GM21360 (cell line): ENCODE data around the gene NCBP3.
A peak's percentile ranks its signal among the peaks of the same experiment; 100 is the strongest.
"Not testable (repeated sequence)": the region's sequence is repeated elsewhere in the genome, so short reads cannot be mapped to it uniquely, and the experiment has no call there.

ENCODE experiments used
- ATAC-seq: cut with Tn5 transposase; IDR thresholded peaks from one replicate; pipeline ENCODE4 v1.9.1; 2021; ENCODE audit warnings: mild to moderate bottlenecking, moderate library complexity; ENCODE audit not compliant: unreplicated experiment

The NCBP3 gene

DNA sequence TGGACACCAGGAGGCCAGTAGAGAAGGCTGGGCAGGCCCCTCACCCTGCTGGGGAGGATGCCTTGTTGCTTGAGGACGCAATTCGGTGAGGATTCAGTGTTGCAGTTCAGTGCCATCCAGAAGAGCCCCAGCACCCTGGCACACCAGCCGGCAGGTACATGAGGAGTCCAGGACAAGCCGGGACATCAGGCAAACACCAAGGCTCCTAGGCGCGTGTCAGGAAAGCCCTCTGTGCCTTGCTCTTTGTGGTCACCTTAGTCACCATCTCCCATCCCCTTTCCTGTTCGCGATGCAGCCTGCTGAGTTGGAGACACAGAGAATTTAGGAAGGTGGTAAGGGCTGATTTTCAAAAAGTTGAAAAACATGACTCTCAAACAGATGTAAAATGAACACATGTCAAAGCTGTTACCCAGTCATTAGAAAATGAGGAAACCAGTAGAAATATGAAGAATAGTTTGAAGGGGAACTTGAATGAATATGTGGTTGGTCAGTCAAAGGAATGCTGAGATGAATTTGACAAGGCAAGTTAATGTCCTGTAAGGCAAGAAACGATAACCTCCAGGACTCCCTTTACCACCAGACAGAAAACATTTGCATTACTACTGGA lies 2.3 kb upstream of the NCBP3 start:
- no peak for ATAC-seq

DNA sequence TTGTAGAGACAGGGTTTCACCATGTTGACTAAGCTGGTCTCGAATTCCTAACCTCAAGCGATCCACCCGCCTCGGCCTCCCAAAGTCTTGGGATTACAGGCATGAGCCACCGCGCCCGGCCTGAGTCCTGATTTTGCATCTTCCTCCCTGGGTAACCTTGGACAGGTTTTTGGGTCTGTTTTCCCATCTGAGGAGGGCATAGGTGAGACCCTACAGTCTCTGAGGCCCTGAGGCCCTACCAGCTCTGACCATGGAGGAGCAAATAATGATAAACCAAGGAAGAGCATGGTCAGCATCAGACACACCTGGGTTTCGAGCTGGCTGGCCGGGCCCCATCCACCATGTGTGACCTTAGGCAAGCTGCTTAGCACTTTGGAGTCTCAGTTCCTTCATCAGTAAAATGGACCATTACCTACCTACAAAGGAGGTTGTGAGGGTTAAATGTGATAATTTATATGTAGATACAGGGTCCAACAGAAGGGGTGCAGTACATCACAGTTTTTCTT lies 1.2 kb upstream of the NCBP3 start:
- ATAC-seq: no peak

DNA sequence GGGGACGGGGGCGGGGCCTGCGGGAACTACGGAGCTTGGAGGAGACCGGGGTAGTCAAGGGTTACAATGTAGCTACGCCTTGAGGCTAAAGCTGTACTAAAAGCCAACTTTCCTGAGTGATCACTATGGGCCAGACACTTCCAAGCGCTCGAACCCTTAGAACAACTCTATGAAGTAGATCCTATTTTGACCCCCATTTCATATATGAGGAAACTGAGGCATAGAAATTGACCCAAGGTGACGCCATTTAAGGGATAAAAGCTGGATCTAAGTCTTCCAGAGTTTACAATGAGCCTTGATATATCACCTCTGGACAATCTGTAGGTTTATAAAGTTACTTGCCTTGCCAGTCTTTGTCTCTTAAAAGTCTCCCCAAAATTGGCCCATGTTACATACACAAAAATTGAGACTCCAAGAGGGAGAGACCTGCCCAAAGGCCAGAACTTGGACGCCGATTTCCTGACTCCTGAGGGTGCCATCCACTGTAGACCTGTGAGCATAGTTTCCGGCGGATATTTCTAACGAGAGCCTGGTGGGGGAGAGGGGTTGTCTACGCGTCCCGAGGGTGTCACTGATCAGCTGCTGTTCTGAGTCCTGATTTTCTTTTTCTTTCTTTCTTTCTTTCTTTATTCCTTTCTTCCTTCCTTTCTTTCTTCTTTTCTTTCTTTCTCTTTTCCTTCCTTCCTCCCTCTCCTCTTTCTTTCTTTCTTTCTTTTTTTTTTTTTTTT lies 555 bp upstream of the NCBP3 start:
- ATAC-seq: no peak

DNA sequence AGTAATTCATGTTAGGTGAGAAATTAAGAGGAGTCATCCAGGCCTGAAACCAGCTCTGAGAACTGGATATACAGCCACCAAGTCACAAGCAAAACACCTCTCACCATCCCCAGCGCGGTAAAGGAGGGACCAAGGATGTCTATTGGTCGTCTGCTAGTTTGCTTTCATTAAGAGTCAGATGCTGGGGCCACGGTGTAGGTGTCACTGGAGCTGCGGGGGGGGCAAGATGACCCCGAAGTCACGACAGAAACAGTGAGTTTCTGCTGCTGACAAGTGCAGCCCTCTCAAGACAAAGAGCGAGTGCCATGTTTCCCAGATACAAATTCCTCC lies 790 bp downstream of the NCBP3 start:
- peak; percentile 19 for ATAC-seq

DNA sequence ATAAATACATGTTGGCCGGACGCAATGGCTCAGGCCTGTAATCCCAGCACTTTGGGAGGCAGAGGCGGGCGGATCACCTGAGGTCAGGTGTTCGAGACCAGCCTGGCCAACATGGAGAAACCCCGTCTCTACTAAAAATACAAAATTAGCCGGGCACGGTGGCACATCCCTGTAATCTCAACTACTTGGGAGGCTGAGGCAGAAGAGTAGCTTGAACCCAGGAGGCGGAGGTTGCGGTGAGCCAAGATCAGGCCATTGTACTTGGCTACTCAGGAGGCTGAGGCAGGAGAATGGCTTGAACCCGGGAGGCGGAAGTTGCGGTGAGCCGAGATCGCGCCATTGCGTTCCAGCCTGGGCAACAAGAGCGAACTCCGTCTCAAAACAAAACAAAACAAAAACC lies 1.5 kb downstream of the NCBP3 start:
- not testable (repeated sequence) for ATAC-seq

DNA sequence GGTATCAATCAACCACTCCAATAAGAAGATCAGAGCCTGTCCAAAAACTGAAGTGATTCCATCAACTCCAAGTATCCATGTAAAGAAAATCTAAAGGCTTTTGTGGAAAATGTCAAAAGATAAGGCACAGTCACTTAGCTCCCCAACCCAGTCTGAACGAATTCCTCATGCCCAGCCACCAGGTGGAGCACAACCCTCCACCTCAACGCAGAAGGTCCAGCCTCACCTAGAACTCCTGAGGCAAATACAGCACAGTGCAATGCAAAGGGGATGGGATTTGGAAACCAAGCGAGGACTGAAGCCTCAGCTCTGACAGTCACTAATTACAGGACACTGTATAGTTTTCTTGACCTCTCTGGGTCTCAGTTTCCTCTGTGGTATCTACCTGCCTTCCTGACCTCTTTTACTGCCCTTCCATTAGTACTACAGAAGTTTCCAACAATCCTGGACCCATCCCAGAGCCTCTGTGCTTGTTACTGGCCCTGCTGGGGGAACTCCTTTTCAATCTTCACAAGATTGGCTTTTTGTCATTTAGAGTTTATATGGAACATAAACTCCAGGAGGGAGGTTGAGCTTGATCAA lies 2.0 kb downstream of the NCBP3 start:
- ATAC-seq: no peak

DNA sequence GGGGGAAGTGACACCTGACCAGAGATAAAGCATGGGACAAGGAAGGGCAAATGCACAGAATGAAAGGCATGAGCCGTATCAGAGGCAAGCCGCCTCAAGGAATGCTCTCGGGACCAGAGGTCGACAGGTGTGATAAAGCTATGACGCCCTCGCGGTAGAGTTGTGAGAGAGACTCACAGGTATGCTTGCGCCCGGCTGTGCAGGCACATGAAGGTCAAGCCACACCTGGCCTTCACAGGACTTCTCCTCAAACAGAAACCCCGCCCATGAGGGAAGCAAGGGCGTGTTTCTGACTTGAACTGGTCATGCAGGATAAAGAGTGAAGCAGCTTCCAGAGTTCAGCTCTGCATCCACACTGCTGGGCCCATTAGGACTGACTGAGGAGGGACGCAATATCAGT lies 7.8 kb downstream of the NCBP3 start:
- ATAC-seq: no peak

DNA sequence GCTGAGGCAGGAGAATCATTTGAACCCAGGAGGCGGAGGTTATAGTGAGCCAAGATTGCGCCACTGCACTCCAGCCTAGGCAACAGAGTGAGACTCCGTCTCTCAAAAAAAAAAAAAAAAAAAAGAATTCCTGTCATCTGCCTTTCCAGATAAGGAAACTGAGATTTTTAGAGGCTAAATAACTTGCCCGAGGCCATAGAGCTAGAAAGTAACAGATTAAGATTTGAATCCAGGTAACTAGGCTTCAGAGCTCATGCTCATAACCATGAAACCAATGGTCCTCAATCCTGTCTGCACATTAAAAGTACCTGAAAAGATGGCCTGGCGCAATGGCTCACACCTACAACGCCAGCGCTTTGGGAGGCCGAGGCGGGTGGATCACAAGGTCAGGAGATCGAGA lies 9.5 kb downstream of the NCBP3 start:
- no peak for ATAC-seq

DNA sequence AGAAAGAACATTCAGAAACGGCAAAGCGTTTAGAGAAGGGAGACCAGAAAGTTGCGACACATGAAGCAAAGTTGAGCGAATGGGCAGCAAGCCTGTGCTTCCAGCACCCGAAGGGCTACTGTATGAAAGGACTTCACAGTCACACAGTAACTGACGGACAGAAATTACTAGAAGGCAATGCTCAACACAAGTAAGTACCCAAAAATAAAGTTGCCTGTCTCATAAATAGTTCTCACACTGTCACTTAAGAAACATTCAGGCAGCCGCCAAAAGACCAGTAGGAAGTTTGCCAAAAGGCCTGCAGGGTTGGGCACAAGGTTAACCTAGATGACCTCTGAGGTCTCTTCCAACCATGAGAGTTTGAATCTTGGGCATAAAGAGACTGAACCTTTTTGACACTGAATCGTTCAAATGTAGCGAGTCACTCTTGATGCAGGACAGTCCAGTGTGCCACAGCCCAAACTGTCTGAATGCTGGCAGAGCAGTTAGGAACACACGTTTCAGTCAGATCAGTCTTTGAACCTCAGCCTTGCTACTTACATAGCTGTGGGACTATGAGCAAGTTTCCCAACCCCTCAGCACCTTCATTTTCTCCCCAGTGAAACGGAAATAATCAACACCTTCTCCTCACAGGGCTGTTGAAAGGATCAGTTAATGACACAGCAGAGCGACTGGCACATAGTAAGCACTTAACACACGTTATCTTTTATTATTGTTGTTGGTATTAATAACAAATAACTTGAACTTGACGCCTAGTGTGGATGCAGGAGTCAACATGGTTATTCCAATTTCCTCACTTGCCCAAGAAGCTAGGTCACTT lies 10.4 kb downstream of the NCBP3 start:
- no peak for ATAC-seq

DNA sequence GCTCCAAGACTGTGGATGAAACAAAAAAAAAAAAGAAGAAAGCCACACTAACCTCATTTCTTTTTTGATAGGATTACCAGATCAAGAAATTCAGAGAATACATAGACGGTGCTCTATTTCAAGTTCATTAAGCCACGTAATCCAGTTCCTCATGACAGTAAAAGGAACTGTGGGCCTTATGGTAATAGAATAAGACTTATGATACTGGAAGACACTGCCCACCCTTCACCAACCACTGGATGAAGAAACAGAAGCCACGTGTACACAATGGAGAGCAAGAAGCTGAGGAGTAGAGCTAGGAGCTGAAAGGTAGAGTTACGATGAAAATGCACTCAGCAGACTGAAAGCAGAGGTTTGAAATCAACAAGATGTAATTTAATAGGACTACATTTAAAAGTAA lies 11.2 kb downstream of the NCBP3 start:
- ATAC-seq: no peak

DNA sequence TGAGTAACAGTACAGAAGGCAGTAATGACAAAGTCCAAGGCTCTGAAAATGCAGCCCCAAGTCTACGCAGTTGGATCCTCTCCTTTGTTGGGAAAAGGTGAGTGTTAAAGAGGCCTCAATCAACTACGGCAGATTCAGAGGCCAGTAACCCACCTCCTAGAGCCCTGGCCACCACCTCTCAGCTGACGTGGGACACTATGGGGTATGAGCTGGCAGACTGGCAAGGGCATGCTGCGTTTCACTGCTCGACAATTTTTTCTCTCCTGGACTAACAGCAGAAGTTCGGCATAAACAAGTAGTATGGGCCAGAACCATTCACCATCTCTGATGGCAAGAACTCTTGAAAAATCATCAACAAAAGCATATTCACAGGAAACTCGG lies 17.2 kb downstream of the NCBP3 start:
- no peak for ATAC-seq

DNA sequence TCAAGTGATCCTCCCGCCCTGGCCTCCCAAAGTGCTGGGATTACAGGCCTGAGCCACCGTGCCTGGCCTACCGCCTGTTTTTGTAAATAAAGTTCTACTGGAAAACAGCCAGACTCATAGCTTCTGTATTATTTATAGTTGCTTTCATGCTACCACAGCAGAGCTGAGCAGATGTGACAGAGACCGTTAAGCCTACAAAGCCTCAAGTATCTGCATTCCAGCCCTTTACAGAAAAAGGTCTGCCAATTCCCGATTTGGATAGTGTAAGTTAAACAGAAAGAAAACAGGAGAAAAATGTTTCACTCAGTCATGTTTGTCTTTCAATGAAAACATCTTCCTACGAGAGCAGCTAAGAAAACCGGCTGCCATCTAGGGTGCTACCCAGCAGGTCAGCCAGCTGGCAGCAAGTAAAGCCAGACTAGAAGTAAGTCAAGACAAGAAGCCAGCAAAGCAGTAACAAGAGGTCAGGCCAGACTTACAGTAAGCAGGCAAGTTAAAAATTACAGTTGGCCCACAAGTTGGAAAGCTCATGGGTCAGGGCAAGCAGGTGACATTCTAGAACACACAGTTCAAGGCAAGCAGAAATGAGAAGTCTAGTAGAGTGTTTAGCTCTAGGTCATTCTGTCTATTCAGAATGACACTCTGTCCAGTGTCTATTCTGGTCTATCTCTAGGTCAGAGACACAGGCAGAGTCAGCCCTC lies 17.7 kb downstream of the NCBP3 start:
- ATAC-seq: no peak

DNA sequence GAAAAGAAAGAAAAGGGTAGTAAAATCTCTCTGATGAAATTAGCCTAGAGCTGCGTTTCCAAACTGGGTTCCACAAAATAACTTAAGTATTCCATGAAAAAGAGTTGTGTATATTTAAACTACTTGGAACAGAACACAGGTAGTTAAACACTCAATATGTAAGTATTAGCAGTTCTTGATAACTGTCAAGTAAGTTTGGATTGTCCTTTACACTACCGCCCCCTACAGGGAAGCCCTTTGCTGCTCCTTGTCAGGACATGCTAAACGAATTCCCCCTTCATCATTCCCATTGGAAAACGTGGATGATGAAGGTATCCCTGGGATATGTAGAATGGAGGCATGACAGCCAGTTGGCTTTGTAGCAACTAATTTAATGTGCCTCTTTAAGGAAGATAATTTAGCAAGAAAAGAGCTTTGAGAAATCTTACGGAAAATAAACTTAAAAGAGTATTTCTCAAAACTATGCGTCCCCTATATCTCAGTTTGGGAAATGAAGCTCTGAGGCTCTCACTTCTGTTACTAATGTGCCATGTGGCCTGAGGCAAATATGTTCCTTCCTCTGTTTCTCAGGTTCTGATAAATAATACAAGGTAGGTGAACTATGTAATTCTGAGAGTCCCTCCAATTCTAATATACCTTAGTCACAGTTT lies 18.8 kb downstream of the NCBP3 start:
- ATAC-seq: no peak

DNA sequence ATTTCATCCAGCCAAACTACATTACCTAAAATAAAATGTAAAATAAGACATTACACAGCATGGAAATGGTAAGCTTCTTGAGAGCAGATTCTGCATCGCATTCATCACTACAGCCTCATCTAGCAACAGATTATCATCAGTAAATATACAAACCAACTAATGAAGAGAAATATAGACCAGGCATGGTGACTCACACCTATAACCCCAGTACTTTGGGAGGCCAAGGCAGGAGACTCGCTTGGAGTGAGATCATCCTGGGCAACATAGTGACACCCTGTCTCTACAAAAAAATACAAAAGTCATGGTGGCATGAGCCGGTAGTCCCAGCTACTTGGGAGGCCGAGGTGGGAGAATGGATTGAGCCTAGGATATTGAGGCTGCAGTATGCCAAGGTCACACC lies 19.9 kb downstream of the NCBP3 start:
- ATAC-seq: no peak

DNA sequence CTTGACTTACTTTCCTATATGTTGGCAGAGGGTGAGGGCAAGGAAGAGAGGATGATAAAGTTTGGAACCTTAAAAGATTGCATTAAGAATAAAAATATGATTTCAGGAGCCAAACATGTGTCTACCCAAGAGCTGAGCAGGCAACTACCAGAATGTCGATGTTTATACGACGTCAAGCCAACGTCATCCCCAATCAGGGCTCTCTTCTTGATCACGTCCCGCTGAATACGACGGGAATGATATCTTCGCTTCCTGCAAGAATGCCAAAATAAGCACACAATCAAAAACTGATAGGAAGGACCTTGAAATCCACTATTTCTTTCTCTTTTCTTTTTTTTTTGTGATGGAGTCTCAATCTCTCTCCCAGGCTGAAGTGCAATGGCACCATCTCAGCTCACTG lies 24.9 kb downstream of the NCBP3 start:
- no peak for ATAC-seq

DNA sequence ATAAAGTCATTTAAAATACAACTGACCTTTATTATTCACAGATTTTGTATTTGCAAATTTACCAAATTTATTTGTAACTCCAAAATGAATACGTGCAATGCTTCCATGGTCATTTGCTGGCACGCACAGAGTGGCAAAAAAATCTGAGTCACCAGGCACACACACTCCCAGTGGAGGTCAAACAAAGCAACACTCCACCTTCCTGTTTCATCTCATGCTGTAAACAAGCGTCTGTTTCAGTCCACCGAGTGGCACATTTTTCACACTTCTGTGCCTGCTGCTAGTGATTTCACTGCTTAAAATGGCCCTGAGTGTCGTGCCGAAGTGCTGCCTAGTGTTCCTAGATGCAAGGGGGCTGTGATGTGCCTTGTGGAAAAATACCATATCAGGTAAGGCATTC lies 27.3 kb downstream of the NCBP3 start:
- ATAC-seq: no peak

DNA sequence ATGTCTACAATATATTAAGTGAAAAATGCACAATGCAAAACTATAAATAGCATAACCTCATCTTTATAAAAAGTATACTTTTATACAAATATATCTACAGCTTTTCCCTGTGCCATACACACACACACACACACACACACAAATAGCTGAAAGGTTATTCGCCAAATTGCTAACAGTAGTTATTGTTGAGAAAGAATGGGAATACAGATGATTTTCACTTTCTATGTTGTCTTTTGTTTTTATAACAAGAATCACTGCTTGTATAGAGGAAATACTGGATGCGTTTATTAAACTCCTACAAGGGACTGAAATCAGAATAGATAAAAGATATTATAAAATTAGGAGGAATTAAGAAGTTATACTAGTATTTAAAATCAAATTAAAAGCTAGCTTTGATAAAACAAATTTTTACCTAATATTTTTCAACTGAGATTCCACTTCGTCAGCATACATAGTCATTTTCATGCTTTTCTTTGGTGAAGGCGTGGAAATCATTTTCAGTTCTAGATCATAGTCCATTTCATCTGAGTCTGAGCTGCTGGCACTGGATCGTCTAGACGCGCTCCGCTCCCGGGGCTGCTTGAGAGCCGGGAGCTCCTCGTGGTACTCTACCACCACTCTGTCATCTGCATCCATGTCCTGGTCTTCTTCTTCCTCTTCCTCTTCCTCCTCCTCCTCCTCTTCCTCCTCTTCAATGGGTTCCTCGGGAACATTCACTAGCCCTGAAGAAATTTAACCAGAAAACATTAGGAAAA lies 28.0 kb downstream of the NCBP3 start:
- no peak for ATAC-seq

DNA sequence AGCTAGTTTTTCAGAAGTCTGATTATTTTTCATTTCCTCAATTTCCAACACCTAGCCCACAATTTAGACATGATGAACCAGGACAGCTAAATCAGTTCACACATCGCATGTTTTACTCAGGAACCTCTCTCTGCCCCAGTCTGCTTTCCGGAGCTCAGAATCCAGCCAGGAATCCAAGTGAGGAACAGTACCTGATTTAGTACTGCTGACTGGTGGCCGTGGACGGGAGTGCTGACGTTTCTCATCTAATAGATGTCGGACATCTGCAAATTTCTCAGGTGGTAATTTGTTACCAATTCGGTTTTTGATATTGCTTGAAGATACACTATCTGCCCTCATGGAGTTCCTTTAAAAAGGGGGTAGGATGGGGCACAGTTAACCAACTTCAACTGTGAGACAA lies 30.1 kb downstream of the NCBP3 start:
- ATAC-seq: no peak

DNA sequence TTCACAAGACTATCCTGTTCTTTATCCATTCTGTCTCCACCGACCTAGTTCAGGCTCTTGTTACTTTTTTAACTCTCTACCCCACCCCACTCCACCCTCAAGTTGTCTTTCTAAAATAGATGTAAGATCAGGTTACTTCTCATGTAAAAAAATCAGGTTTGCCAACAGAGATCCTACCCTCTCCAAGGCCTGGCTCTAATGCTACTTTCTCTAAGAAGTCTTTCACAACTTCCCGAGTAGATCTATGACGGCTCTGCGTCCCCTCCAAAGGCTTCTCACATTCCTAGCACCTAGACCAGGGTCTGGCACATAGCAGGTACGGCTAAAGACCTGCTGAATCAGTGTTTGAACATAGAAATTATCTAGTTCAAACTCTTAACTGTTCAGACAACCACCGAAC lies 30.9 kb downstream of the NCBP3 start:
- ATAC-seq: no peak

DNA sequence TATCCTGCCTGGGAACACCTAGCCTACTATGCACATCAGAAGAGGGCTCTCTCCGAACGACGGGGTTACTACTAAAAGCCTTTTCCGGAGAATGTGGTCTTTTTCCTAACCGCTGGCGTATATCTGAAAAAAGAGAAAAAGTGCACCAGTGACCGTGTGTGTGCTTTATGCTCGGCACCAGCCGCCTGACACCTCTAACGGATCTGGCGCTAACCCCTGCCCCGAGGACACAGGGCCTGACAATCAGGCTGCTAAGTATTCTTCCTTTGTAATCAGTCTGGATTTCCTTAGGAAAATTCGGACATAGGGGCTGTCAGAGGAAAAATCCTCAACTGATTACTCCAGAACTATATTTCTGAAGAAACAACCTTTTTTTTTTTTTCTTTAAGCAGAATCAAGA lies 31.7 kb downstream of the NCBP3 start:
- no peak for ATAC-seq
